HK-2 (cell line): Measurements from ENCODE around the gene USP32.
"Not testable (repeated sequence)": the region's sequence is repeated elsewhere in the genome, so short reads cannot be mapped to it uniquely, and the experiment has no call there.

ENCODE experiments used
- DNase-seq: peaks from one replicate; pipeline ENCODE4 v3.0.0-alpha.2; 2018; ENCODE audit not compliant: unreplicated experiment

Gene USP32

DNA sequence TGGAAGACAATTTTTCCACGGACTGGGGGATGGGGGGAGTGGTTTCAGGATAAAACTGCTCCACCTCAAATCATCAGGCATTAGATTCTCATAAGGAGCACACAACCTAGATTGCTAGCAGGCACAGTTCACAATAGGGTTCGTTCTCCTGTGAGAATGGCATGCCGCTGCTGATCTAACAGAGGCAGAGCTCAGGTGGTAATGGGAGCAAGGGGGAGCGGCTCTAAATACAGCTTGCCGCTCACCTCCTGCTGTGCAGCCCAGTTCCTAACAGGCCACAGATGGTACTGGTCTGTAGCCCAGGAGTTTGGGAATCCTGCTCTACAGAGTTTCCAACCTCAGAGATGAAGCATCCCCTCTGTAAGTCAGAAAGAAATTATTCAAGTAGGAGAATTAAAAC, 215.2 kb downstream of the USP32 start:
- not testable (repeated sequence) for DNase-seq

- not testable (repeated sequence) for DNase-seq
Measured at GRCh38 chr17:60174767-60175166, 217.2 kb downstream of the USP32 start.

- no peak for DNase-seq
Measured at GRCh38 chr17:60174035-60174434, 217.9 kb downstream of the USP32 start.

GRCh38 chr17:60173304-60173819, 218.6 kb downstream of the USP32 start:
- no peak for DNase-seq

DNA sequence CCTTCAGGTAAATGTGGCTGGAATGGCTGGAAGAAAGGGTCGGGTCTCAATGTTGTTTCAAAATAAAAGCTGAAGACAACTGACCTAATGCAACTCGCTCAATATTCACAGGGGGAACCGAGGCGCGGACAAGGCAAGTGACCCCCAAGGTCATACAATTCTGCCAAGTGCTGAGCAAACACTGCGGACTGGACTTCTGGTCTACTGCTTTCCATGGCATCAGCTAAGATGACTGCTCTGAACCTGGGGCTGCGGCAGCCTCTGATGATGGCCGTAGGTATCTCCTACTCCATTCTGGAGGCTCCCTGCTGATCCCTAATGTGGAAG, 220.2 kb downstream of the USP32 start:
- no peak for DNase-seq

DNA sequence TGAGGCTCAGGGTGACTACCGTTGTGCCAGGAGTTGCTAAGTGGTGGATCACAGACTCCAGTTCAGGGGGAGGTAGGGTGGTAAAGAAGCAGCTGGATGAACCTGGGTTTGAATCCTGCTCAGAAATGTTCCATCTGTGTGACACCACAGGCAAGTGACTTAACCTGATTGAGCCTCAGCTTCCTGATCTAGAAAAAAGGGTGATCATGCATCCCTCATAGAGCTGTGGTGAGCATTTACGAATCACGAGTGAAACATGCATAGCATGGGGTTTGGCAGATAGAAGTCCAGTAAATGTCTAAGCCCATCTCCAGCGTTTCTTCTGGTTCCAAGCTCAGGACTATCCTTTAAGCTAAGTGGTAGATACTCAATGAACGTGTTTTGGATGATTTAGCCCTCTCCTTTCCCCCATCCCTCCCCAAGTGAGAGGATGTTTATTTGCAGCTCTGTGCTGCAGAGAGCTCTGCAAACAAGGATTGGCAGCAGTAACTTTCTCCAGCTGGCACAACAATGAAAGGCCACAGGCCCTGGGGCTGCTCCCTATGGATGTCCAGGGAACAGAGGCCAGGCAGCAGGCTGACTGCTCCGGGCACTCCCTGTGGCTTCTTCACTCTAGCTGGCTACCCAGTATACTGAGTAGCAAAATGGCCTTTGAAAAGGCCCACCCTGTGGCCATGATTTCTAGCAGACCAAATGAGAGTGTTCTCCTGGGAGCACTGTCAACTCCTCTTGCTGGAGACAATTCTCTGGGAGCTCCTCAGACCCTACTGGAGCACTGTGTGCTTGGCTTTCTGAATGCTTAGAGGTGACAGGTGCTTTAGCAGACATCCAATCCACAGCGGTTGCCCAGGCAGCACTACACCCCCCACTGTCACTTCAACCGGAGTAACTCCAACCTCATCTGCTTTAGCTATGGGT, 220.8 kb downstream of the USP32 start:
- no peak for DNase-seq

DNA sequence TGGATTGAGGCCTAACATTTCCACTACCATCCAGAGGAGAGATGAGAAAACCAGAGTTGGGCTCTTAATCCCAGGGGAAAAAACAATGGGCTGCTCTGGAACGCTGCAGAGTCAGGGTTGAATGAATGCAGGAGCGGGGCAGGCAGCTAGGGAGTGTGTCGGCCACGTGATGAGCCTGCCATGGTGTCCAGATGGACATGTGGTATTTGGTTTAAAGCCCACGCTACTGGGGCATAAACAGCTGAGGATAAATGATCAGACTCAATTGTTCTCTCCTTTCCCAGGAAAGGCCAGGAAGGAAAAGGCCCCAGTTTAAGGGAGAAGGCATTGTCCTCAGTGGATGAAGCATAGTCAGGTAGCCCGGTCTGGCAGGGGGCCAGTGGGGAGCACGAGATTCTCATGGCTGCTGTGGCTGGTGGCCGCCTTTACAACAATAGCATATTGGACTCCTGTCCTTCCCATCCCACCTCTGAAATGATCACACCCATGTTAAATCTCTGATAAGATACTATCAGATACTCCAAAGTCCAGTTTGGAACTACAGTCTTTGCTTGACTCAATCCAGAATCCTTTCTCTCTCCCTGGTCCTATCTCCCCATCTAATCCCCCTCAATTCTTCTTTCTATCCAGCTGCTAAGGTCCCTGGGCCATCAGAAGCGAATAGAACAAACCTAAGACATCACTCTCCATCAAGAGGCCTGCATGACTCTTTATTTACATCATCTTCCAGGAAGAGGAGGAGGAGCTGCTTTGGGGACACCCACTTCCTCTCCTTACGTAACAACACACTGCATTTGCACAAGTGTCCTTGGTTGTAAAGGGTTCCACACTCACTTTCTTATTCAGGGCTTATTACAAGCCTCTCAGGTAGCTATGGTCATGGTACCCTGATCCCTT, 221.8 kb downstream of the USP32 start:
- no peak for DNase-seq

DNA sequence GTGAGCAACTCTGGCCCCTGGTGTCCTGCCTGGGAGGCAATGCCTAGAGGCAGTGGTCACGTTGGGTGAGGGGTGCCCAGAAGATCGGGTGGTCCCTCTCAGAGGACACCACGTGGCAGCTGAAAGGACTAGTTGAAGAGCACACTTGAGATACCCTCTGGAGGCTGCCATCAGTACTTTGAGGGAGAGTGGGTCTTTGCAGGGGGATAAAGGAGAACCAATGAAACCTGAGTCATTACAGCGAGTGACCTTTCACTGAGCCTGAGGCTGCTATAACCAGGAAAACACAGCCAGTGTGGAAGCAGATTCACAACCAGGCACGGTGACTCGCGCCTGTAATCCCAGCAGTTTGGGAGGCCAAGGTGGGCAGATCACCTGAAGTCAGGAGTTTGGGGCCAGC, 223.3 kb downstream of the USP32 start:
- no peak for DNase-seq

GRCh38 chr17:60167065-60167741, 224.7 kb downstream of the USP32 start:
- no peak for DNase-seq

GRCh38 chr17:60165971-60166370, 226.0 kb downstream of the USP32 start:
- peak; percentile 40 for DNase-seq

DNA sequence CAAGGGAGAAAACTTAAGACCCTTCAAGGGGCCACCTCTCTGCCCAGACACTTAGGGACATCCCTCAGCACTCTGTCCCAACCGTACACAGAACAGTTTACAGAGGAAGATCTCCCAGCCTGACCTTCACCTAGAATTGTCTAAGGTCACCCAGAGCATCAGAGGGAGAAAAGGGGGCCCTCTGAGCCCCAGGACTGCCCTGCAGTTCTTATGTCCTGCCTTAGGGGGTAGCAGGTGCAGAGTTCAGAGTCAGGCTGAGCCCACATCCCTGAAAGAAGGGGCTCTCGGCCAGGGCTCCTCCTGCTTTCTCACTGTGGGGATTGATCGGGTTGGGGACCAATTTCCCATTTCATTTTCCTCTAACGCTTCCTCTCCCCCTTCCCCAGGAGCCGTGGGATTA, 226.7 kb downstream of the USP32 start:
- no peak for DNase-seq

DNA sequence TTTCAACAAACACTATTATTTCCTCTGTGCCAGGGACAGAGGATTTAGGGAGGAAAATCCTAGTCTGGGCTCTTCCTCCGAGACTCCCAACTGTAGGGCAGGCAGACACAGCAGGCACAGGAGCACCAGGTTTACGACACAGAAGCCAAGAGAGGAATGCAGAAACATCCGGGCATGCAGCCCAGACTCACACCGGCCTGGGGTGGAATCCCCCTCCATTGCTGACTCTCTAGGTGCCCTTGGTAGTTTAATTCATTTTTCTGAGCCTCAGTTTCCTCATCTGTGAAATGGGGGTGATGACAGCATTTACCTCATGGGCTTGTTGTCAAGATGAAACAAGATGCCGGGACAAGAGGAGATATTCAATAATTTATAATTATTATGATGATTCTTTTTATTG, 227.2 kb downstream of the USP32 start:
- DNase-seq, result no peak

- DNase-seq, result no peak
Measured at GRCh38 chr17:60164164-60164563, 227.8 kb downstream of the USP32 start.

DNA sequence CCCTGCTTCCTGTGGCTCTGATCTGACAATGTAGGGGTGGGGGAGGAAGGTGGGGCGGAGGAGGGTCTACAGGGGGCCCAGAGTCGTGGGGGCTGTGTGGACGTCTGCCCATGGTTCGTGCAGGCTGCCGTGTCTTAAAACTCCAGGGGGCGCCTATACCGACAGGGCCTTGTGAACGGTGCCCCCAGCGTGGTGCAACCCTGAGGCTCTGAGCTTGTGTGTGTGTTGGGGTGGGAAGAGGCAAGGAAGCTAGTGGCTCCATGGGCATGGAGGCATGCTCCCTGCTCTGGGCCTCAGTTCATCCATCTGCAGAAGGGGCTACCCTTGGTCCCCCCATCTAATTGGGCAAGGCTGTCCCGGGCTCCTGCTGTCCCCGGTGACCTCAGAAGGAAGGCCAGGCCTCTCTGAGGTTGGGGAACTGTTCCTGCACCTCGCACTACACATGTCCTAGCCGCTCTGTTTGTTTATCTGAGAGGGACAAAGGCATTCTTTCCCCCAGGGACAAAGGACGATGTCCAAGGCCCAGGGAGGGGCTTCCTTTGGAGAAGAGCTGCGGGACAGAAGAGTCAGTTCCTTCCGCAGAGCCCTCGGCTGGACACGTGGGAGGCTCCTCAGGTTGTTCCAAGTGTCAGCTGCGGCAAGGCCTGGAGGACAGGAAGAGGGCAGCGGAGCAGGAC, 228.7 kb downstream of the USP32 start:
- DNase-seq, result no peak

- DNase-seq, result no peak
Measured at GRCh38 chr17:60161598-60162330, 230.2 kb downstream of the USP32 start.

- DNase-seq, result no peak
Measured at GRCh38 chr17:60160829-60161501, 231.0 kb downstream of the USP32 start.

GRCh38 chr17:60159479-60159866, 232.5 kb downstream of the USP32 start:
- no peak for DNase-seq

GRCh38 chr17:60158751-60159478, 233.0 kb downstream of the USP32 start:
- DNase-seq, result no peak

DNA sequence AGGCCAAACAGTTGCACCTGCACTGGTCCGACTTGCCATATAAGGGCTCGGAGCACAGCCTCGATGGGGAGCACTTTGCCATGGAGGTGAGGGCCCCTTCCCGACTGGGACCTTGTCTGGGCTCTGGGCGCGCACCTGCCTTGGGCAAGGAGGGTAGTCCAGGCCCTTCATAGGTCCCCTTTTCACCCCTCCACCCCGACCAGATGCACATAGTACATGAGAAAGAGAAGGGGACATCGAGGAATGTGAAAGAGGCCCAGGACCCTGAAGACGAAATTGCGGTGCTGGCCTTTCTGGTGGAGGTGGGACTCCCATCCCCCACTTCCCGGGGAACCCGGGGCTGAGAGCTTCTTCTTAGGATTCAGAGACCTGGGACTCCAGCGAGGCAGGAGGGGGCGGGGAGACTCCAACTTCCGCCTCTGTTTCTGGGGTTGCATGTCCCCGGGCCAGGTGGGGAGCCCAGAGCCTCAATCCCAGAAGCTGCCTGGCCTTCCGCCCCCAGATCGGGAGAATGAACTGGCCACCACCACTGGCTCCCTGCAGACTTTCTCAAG, 234.4 kb downstream of the USP32 start:
- DNase-seq, result no peak
